GM18868 (cell line): ENCODE results near the gene SEMA3E.
A peak's percentile ranks its signal among the peaks of the same experiment; 100 is the strongest.

Experiments
- ATAC-seq: cut with Tn5 transposase; IDR thresholded peaks from one replicate; pipeline ENCODE4 v1.9.1; 2021; ENCODE audit warnings: mild to moderate bottlenecking, moderate library complexity; ENCODE audit not compliant: unreplicated experiment

SEMA3E gene

DNA sequence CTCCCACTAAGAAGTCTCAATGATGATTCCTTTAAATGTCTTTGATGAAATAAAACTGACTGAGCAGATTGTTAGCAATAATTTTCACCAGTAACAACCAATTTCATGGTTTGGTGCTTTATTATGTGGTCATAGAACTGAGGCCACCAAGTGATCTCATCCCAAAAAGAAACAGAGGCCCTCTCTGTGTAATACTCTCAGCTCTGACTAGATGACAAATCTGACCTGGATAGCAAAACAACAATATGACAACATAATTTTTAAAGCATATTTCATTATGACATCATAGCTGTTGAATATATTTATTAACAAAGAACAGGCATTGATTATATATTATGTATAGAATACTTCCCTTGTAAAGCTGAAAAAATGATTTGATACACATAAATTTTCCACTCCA, 5.9 kb downstream of the SEMA3E start:
- ATAC-seq: no peak

DNA sequence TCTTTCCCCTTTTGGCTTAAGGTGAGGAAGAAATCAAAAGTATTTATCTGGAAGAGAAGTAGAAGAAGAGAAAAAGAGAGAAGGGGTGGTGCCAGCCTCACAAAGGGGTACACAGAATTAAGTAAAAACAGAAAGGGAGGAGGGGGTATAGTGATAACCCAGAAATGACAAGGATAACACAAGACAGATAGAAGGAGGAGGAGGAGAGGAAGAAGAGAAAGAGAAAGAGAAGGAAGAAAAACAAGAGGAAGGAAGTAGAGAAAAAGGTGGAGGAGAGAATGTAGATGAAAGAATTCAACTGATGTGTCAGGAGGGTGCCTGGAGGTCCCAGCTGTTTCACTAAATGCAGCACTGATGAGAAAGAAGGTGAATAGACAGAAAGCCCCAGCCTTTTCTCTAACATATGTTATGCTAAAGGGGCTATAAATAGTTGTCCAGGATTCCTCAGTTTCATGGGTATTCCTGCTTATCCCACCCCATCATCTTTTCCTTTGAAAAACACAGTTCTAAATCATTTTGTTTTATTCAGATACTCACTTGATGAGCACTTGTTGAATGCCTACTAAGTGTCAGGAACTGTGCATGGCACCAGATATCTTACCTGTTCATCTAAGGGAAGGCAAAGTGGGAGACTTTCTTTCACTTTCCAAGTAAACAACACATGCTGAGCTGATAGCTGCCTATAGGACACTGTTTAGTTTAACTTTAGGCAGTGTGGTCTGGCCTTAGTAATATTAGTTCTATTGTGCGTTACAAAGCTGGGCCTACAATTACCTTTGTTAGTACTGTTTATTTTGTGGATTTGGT, 8.0 kb downstream of the SEMA3E start:
- no peak for ATAC-seq

DNA sequence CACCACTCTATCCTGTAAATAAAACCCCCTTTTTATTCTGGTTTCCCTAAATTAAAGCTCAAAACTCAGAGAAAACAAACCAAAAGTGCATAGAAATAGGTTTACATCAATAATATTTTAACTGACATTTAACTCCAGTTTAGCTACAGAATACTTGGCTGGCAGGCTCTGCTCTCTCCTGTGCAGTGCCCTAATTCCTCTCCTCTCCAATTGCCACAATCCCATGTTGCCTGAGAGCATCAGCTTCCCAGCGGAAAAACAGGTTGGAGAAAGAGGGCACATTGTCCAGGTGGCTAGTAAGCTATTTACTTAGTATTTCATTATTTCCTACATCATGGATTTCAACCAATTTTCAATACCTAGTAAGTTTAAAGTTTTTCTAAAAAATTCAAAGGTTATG, 8.7 kb downstream of the SEMA3E start:
- ATAC-seq: no peak

DNA sequence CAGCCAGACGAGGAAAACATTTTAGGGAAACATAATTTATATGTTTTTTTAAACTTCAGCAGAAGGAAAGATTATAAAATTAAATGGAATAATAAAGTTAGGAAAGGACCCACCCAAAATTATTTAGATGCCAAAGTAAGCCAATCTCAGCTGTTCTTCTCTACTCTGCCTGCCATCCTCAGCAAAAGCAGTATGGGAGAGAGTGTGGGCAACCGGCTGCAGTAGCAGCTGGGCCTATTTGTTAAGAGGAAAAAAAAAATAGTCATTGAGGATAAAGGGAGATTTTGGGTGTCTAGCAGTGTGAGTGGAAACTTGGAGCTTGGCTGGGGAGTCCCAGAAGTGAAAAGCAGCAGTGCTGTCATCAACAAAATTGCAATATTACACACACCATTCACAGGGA, 15.4 kb downstream of the SEMA3E start:
- ATAC-seq: no peak

DNA sequence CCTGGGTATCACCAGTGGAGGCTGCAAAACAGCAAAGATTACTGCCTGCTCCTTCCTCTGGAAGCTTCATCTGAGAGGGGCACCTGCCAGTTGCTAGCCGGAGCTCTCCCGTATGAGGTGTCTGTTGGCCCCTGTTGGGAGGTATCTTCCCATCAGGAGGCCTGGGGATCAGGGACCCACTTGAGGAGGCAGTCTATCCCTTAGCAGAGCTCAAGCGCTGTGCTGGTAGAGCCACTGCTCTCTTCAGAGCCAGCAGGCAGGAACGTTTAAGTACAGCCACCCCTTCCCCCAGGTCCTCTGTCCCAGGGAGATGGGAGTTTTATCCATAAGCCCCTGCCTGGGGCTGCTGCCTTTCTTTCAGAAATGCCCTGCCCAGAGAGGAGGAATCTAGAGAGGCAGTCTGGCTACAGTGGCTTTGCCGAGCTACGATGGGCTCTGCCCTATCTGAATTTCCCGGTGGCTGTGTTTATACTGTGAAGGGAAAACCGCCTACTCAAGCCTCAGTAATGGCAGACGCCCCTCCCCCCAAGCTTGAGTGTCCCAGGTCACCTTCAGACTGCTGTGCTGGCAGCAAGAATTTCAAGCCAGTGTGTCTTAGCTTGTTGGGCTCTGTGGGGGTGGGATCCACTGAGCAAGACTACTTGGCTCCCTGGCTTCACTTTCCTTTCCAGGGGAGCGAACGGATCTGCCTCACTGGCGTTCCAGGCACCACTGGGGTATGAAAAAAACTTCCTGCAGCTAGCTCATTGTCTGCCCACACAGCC, 19.6 kb downstream of the SEMA3E start:
- ATAC-seq: no peak

DNA sequence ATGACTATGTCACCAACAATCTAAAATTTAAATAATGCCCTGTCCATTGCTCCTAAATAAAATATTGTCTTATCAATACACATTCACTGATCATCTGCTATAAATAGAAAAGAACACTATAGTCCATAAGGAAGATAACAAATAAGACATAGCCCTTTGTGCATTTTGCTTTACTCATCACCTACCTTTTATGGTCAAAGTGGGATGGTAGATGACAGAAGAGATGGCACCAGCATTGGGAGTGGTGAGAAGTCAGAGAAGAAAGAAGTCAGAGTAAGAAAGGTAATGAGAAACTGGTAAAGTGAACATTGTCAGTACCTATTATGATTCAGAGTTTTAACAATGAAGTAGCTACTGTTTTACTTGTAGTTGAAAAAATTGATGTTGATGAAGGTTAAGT, 31.1 kb downstream of the SEMA3E start:
- ATAC-seq: no peak

DNA sequence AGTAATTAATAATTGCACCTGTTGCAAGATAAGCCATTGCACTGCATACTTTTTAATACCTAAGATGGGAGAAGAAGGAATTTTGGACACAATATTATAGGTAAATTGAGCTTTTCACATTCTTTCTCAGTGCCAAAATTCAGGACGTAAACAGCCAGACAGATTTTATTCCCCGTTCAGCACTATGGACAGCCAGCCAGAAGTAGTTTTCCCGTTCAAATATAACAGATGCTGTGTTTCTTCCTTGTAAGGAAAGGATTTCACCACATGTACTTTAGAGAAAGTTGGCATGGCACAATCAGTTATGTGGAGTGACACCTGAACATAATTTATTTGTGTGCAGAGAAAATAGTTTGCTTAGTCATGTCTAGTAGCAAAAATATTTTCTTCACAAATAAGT, 34.8 kb downstream of the SEMA3E start:
- no peak for ATAC-seq

DNA sequence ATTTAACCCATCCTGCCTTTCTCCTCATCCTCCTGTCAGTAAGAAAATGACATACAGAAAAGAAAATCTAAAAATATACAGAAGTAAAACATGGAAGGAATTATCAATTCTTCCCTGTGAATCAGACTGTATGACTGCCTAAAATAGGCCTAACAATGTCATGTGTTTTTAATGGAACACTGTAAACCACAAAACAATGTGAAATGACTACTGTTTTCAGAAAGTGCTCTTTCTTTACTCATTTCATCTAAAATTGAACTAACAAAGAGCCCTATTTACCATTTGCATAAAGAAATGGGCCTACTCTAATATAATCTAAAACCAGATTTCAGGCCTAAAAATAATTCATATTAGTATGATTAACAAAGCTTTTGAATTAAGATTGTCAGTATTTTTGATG, 35.7 kb downstream of the SEMA3E start:
- peak; percentile 82 for ATAC-seq

DNA sequence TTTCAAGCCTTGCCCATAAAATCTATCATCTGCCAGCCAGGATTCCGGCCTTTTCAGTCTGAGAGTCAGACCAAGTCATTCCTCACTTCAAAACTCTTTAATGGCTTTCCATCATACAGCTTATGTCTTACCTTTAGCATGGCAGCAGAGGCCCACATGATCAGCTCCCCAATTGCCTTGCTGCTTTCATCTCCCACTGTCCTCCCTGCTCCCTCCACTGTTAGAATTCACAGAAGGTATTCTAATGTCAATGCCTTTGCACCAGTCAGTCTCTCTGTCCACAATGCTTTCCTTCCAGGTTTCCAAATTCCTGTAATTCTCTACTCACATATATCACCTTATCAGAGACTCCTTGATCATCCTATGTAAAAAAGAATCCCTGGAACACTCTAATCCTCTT, 37.2 kb downstream of the SEMA3E start:
- ATAC-seq: no peak

DNA sequence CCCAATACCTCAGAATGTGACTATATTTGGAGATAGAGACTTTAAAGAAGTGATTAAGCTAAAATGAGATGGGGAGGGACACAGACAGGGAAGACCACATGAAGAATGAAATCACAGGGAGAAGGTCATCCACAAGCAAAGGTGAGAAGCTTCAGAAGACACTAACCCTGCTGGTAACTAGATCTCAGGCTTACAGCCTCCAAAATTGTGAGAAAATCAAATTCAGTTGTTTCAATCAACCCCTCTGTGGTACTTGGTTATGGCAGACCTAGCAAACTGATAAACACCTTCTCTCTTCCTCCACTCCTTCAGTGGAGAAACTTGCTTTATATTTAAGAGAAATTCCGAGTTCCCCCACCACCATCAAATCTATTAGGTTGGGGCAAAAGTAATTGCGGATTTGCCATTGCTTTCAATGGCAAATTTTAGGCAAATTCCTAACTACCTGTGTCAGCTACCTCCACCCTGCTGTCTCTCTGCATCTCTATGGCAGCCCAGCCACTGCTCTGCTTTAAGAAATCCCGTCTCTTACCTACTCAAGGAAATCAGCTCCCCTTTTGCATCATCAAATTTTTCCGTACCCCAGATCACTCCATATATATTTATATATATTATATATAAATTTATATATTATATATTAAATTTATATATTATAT, 38.2 kb downstream of the SEMA3E start:
- no peak for ATAC-seq

DNA sequence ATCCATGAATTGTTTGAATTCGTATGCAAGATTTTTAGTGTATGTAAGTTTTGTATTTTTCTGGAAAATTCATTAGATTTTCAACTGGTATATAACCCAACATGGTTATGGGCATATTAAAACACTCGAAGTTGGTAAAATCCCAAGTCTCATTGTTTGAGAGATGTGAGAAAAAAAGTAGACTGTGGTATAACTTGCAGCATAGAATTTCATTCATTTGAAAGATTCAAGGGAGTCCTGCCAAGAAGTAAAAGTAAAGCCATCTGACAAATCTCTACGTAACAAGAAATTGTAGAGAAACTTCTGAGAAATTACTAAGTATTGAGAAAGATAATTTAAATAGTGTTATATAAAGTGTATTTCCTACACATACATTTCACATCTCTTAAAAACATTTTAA, 40.2 kb downstream of the SEMA3E start:
- no peak for ATAC-seq

DNA sequence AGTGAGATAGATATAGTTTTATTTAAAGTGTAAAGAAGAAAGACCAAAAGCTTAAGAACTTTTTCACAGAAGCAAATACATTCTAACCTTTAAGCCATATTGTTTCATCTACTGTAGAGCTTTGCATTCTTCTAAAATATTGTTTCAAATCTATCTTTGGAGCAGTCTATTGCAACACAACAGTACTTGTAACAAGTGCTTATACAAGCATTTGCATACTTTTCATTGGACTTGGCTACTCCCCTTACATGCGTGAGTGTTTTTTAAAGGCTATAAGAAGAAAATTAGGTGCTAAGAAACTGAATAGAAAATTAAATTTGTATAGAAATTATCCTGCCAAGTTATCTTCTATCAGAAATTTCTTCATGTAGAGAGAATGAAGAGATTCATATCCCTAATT, 45.3 kb downstream of the SEMA3E start:
- no peak for ATAC-seq

DNA sequence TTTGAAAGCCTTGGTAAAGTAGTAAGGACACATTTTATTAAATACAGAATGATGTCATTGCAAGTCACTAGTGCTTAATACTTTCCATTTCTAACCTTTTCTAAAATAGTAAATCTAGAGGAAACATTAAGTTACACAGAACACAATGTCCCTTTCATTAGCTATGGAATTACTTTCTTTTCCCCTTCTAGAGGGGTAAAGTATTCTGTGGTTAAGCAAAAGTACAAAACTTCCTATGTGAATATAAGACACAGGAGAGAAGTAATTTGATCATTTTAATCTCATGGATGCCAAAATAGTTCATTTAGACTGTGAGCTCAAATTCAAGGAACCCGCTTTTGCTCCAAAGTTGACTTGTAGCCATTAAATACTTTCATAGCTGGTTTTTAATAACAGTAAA, 49.8 kb downstream of the SEMA3E start:
- ATAC-seq: no peak

DNA sequence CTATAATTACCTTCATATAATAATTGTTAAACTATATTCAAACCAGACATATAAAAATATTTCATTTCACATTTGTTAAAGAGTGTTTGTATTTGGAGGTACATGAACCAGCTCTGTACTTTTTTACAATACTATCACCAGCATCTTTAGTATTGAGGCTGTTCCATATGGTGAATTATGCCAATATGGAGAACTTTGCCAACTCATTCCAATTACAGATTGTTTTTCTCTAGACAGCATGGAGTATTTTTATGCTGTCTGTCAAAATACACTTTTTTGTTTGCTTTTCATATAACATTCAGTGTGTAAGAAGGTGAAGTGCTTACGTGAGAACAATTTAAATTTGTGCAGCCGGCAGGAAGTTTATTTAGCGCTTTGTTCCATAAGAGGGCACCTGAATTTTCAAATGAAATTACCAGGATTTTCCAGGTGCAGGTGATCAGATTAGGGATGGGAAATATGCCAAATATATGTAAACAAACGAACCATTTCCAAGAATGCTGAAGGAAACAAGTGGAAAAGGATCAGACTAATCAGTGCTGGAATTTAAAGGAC, 54.9 kb downstream of the SEMA3E start:
- no peak for ATAC-seq

DNA sequence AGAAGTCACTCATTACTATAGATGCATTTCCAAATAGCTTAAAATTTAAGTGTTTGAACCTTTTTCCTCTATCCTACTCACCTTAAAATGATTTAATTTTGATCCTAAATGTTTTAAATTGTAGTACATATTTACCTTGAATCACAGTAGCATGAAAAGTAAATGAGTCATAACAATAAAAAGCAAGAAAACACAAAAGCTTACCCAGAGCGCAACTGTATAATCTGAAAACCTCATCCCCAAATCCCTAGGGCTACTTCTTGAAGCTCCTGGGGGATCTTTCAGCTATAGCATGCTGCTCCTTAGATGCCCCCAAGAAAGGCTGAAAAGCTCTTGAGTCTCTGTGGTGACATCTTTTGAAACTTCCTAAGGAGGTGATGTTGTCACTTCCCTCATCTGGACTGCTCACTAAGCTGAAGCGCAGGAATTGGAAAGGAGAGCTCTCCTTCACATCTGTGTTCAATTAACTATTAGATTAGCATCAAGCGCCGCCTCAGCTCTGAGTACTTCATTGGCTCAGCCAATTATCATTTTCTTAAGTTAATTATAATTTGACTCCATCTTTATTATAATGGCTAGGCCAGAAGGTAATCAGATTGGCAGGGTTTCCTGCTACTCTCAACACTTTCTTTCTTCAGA, 60.2 kb downstream of the SEMA3E start:
- ATAC-seq: no peak

DNA sequence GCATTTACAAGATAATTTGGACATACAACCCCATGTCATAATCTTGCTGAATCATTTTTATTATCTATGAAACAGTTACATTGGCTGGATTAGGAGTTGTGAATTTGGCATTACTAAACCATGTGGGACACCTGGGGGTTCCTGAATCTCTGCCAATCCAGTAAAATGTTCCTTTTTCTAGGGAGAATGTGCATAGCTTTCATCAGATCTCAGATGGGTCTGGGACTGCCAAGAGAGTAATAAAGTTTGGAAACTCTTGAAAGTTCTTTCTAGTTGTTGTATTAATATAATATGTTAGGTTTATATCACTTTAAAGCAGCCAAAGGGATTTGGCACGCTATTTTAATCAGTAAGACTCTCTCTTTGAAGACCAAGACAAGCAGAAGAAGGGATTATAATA, 62.7 kb downstream of the SEMA3E start:
- no peak for ATAC-seq

DNA sequence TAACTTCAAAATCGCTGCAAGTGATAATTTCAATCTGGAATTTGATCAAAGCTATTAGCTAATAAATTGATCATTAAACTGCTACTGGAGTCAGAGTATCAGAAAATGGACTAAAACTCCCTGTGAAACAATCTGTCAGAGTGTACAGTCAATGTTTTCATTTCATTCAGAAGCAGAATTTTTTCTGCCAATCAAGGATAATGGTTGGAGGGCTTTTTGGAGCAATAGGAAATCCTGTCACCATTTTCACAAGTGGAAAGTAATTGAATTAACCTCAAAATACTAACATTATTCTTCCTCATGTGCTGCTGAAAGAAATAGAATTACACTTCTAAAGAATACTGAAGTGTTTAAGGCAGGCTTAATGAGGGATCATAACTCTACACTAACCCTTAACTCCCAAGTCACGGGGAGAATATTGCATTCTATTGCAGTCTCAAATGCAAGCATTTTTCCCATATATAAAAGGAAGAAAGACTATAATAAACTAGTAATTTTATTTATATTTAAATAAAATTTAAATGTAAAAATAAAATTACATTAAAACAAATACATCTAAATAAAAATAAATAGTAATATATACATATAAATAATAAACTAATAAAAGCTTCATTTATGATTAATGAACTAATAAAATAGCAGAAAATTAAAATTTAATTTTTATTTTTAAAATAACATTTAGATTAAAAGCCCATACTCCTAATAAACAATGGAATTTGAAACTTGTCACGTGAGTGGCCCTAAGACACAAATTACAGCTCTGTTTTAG, 67.1 kb downstream of the SEMA3E start:
- no peak for ATAC-seq

DNA sequence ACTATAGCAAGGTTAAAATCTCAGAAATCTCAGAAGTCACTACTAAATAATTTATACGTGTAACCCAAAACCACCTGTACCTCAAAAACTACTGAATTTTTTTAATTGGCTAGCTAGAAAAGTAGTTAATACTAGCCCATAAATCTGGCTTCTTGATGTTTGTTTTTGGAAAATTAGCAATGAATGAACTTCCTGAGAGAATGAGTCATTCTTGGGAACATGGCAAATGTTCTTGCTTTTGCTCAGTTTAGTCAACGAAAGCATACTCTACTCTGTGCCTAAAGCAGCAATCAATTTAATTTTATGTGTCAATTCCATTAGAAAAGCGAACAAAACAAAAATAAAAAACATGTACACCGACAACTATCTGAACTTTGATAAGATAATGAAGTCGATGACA, 69.2 kb downstream of the SEMA3E start:
- ATAC-seq: no peak

DNA sequence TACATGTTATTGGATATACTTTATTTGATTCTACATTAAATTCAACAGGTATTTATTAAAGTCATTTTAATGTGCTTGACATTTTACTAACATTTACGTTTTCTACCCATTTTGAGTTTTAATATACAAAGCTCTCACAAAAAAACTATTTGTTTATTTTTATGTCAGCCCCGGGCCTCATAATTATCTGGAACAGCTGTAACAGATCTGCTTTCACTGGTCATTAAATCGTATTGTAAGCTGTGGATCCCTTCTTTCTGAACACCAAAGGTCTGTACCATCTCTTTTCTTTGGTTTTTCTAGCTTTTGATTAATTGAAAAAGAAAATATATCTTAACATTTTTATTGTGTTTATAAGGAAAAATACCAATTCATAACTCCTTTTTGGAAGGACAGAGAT, 73.5 kb downstream of the SEMA3E start:
- no peak for ATAC-seq

DNA sequence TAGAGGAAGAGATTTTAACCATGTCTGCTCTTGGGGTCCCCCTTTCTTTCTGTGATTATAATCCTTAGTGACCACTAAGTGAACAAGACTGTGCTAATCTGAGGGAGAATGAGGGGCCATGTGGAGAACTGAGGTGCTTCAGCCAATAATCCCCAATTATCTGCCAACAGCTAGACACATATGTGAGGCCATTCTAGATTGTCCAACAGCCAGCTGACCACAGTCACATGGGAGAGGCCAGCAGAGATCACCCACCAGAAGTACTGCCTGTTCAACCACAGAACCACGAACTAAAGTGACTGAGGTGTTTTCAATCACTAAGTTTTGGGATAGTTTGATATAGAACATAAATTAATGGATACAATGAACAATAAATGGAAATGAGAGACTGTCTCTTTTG, 74.3 kb downstream of the SEMA3E start:
- no peak for ATAC-seq
